ENCODE measurements around the gene GRB10.

DNA sequence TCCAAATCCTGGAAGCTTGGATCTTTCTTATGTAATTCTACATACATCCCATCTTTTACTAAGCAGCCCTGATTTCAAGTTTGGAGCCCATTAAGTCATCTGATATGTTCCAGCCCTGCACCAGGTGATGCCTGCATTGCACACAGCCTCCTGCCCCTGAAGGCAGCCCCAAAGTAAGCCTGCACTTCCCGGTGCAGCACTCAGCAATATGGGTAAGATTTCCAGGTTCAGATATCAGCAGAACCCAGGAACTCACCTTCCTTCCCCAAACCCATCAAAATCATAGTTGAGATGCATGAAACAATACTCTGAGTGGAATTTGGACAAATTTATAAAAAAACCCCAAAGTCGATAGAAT lies 217.2 kb downstream of the GRB10 start:
- TF ChIP-seq JUNB (IDR thresholded peaks at IDR 0.05; ENCODE audit: unreplicated experiment), result no peak
- TF ChIP-seq, protein P1, sequence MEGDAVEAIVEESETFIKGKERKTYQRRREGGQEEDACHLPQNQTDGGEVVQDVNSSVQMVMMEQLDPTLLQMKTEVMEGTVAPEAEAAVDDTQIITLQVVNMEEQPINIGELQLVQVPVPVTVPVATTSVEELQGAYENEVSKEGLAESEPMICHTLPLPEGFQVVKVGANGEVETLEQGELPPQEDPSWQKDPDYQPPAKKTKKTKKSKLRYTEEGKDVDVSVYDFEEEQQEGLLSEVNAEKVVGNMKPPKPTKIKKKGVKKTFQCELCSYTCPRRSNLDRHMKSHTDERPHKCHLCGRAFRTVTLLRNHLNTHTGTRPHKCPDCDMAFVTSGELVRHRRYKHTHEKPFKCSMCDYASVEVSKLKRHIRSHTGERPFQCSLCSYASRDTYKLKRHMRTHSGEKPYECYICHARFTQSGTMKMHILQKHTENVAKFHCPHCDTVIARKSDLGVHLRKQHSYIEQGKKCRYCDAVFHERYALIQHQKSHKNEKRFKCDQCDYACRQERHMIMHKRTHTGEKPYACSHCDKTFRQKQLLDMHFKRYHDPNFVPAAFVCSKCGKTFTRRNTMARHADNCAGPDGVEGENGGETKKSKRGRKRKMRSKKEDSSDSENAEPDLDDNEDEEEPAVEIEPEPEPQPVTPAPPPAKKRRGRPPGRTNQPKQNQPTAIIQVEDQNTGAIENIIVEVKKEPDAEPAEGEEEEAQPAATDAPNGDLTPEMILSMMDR (conservative IDR thresholded peaks at IDR 0.05; ENCODE audit: low read depth in 2 of 2), result no peak
- TF ChIP-seq EZH2phosphoT487 (IDR thresholded peaks at IDR 0.05; ENCODE audit: unreplicated experiment), result no peak
- TF ChIP-seq EZH2 (IDR thresholded peaks at IDR 0.05; ENCODE audit: low read depth, unreplicated experiment), result no peak
- TF ChIP-seq, protein P2, sequence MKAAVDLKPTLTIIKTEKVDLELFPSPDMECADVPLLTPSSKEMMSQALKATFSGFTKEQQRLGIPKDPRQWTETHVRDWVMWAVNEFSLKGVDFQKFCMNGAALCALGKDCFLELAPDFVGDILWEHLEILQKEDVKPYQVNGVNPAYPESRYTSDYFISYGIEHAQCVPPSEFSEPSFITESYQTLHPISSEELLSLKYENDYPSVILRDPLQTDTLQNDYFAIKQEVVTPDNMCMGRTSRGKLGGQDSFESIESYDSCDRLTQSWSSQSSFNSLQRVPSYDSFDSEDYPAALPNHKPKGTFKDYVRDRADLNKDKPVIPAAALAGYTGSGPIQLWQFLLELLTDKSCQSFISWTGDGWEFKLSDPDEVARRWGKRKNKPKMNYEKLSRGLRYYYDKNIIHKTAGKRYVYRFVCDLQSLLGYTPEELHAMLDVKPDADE (IDR thresholded peaks at IDR 0.05), result no peak
- no peak for TF ChIP-seq POLR2AphosphoS5 (IDR thresholded peaks at IDR 0.05; ENCODE audit: low read depth)
- TF ChIP-seq, protein P3, sequence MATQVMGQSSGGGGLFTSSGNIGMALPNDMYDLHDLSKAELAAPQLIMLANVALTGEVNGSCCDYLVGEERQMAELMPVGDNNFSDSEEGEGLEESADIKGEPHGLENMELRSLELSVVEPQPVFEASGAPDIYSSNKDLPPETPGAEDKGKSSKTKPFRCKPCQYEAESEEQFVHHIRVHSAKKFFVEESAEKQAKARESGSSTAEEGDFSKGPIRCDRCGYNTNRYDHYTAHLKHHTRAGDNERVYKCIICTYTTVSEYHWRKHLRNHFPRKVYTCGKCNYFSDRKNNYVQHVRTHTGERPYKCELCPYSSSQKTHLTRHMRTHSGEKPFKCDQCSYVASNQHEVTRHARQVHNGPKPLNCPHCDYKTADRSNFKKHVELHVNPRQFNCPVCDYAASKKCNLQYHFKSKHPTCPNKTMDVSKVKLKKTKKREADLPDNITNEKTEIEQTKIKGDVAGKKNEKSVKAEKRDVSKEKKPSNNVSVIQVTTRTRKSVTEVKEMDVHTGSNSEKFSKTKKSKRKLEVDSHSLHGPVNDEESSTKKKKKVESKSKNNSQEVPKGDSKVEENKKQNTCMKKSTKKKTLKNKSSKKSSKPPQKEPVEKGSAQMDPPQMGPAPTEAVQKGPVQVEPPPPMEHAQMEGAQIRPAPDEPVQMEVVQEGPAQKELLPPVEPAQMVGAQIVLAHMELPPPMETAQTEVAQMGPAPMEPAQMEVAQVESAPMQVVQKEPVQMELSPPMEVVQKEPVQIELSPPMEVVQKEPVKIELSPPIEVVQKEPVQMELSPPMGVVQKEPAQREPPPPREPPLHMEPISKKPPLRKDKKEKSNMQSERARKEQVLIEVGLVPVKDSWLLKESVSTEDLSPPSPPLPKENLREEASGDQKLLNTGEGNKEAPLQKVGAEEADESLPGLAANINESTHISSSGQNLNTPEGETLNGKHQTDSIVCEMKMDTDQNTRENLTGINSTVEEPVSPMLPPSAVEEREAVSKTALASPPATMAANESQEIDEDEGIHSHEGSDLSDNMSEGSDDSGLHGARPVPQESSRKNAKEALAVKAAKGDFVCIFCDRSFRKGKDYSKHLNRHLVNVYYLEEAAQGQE (IDR thresholded peaks at IDR 0.05; ENCODE audit: unreplicated experiment), result no peak
- TF ChIP-seq ZNF331 (CRISPR knock-in tag; IDR thresholded peaks at IDR 0.05; ENCODE audit: low read depth), result no peak

Measured in GM23338 (cell line).